Lung (tissue), 4 donors: ENCODE results near the gene GJB3. TPM values are rescaled to one million over a fixed set of nuclear protein-coding genes. Genes with fewer than 3 reads are reported as not detected.

Experiments
- polyA plus RNA-seq, 2 donors: library from polyadenylated mRNA; stranded (reverse); fragments of 200-250 nt; gene quantifications; one replicate each; pipeline ENCODE4 v1.2.1, GENCODE V29; 2013
- total RNA-seq, 2 donors: library from RNA; depleted of rRNA in 1 of 2; stranded (reverse); fragments of >200 nt in 1 of 2; gene quantifications; one replicate each; pipeline ENCODE4 v1.2.1, GENCODE V29; 2014 to 2021
- donor health status: Bipolar disorder and iron deficiency.
- donor health status: healthy.
- donor health status: DM: yes; HTN: yes; CAD: no.

GJB3 gene
- total and polyA plus RNA-seq, 4 donors, result 0.51 to 2.5 (median 0.65) TPM

Other genes with a start within 250 kb of the GJB3 start
- gene GJB5, start 26.2 kb upstream of the GJB3 start, total RNA-seq, result under 1 TPM; 0.17 to 0.55 TPM
- 1 to 10 TPM in 1 of 2 donors, under 1 TPM in 1; 0.57 to 1.6 TPM for gene GJB5, start 26.2 kb upstream of the GJB3 start, polyA plus RNA-seq
- gene GJB4, start 21.5 kb upstream of the GJB3 start, total RNA-seq, result under 1 TPM in 1 of 2 donors, not detected in 1; 0.12 TPM
- under 1 TPM; 0.06 to 0.29 TPM for gene GJB4, start 21.5 kb upstream of the GJB3 start, polyA plus RNA-seq
- gene GJA4, start 11.8 kb downstream of the GJB3 start, total RNA-seq, result 10 to 100 TPM; 22.6 to 28.9 TPM
- gene GJA4, start 11.8 kb downstream of the GJB3 start, polyA plus RNA-seq, result 10 to 100 TPM in 1 of 2 donors, 1 to 10 TPM in 1; 6.4 to 16.1 TPM
- 10 to 100 TPM; 19.5 to 50.8 TPM for gene SMIM12, start 78.5 kb downstream of the GJB3 start, total RNA-seq
- 10 to 100 TPM; 17.9 to 67.8 TPM for gene SMIM12, start 78.5 kb downstream of the GJB3 start, polyA plus RNA-seq
- under 1 TPM; 0.17 to 0.89 TPM for gene DLGAP3, start 148.4 kb downstream of the GJB3 start, total RNA-seq
- under 1 TPM; 0.10 to 0.26 TPM for gene DLGAP3, start 148.4 kb downstream of the GJB3 start, polyA plus RNA-seq
- 10 to 100 TPM; 31.3 to 35.5 TPM for gene TMEM35B, start 204.1 kb downstream of the GJB3 start, total RNA-seq
- gene TMEM35B, start 204.1 kb downstream of the GJB3 start, polyA plus RNA-seq, result 10 to 100 TPM; 50.3 to 68.4 TPM